A549 treated with AZD9567 at 1 μM for 4 hours (cell line): ENCODE results near the gene ZNF37A. TPM values are rescaled to one million over a fixed set of nuclear protein-coding genes. Genes with fewer than 3 reads are reported as not detected.

Source experiments
- total RNA-seq: library from RNA; stranded (reverse); fragments of 200-300 nt; extraction: Qiagen RNA extraction; gene quantifications from 5 replicates; pipeline ENCODE4 v1.2.3, GENCODE V29; 2022; ENCODE audit not compliant: insufficient read depth

Gene ZNF37A
- 3.3 to 5.6 TPM (median 4.6 TPM) in 5 replicates for total RNA-seq

GRCh38 chr10:38094158-38094926 is at the start of gene ZNF37A:
Gene ZNF37A, plus strand, starts transcription at chr10:38094337. Its CDS starts 2,281 bp downstream, at chr10:38096618.

Other genes starting within 250 kb of the ZNF37A start
- gene ZNF248, start 236.7 kb upstream of the ZNF37A start, total RNA-seq = 3.1 to 13.6 TPM (median 3.6 TPM) in 5 replicates
- 0.92 to 2.0 TPM (median 1.7 TPM) in 5 replicates for gene ZNF25, start 117.7 kb upstream of the ZNF37A start, total RNA-seq
- gene ZNF33A, start 83.7 kb upstream of the ZNF37A start, total RNA-seq = 7.2 to 9.4 TPM (median 7.9 TPM) in 5 replicates